Stimulated activated CD8-positive, alpha-beta memory T cell treated with anti-CD3 and anti-CD28 coated beads, Interleukin-12 subunit alpha, Interleukin-12 subunit beta, amount 100 ng/mL, for 4 hours (primary cell): ENCODE results near the gene TMEM150A.
A peak's percentile ranks its signal among the peaks of the same experiment; 100 is the strongest.
"Not testable (repeated sequence)": the region's sequence is repeated elsewhere in the genome, so short reads cannot be mapped to it uniquely, and the experiment has no call there.

Experiments used
- DNase-seq: peaks from one replicate; pipeline ENCODE4 v3.0.0-alpha.2; 2020; ENCODE audit warnings: low read depth

Gene TMEM150A

DNA sequence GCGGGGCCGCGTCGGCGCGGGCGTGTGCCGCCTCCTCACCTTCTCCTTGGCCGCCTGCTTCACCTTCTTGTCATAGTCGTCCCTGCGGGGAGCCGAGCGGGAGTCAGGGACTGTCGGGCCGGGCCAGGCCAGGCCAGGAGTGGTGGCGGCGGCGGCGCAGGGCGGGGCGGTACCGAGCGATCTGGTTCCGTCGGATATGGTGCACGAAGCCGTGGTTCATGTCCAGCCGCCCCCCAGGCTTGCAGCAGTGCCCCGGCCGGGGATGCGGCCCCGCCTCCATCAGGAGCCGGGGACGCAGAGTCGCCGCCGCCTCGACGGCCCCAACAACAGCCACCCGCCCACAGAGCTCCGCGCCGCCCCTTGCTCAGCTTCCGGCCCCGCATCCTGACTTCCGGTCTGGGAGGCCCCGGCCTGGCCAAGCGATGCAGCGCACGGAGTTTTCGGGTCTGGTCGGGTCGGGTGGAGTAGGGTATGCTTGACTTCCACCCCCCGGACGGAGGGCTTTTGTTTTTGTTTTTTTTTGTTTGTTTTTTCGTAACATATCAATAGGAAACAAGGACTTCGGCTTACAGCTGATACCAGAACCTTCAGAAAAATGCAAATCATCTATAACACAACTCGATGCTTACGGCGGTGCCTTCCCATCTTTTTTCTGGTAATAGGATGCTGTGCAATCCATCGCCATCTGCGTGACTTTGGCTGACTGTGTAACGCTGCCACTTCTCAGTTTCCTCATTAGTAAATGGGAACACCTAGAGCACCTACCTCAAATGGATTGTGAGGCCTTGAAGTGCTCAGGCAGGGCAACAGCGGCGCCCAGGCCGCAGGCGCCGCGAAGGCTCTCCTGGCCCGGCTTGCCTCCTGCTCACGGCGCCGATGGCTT lies 9.4 kb upstream of the TMEM150A start, which contains the start of gene C2orf68:
C2orf68 (minus strand) TSS at position 362 of the 883 bp plus-strand sequence; CDS start at position 280, 82 bp downstream.
- peak; percentile 70 for DNase-seq

DNA sequence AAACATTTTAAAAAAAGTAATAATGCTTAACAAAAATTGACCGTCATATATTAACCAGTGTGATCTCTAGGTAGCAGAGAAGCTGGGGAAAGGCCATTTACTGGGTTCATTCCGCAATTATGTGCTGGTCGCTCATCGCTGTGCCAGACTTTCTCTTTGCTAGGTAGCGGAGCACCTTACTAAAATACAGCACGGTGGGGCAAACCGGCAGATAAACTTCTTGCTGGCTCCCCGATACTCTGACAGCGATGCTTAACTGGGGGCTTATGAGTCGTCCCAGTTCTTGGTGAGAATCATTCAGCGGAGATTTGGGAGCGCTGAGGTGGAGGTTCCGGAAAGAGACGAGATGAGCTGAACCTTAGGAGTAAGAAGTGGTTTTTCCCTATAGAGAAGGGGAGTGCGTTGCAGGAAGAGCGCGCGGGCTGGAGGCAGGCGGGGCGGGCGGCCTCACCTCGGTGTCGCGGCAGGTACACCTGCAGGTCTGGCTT lies 8.8 kb upstream of the TMEM150A start:
- DNase-seq = no peak

DNA sequence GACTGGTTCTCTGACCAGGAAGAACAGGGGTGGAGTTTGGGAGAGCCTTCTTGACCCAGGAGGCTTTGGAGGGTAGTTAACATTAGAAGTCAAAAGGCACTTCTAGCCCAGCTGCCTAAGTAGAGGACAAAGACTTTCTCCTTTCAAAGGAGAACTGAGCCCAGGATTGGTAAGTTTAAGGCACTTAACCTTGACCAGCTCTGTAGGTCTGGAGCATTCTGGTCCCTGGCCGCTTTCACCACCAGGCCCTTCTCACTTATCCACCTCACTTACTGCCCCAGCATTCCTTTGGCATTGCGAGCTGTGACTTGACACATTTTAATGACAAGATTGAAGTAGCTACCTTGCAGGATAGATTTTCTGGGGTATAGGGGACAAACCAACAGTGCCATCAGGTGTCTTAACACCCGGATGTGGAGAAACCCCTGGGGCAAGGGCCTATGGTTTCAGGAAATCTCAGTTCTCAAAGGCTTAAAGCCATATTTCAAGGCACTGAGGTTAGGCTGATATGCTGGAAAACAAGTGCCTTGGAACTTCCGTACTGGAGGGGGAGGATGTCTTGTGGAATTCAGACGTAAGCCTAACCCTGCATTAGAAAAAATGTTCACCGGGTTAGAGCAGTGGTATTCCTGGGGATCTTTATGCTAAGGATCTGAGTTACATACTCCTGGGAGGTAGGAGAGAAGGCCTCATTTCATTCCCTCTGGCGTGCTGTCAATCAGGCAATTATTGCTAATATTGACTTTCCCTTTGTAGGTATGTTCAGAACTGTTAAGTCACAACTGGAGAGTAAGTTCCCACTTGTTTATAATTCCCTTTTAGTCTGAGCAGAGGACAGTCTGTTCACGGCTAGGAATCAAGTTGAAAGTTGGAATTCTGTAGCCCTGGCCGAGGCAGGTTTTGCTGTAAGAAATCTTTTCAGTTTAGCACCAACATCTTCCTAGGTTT lies 5.0 kb upstream of the TMEM150A start:
- no peak for DNase-seq

DNA sequence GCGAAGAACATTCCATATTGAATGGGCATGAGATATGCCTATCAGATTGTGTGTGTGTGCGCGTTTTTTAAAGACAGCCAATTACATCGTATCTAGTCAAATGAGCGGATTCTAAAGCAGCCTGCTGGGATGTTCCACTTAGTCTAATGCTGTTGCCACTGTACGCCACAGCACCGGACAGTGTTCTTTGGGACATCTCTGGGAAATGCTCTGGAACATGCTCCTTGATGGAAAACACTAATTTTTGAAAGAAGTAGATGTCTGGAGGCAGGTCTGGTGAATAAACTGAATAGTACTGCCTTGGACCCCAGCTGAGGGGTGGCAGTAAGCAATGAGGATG lies 3.6 kb upstream of the TMEM150A start:
- no peak for DNase-seq

DNA sequence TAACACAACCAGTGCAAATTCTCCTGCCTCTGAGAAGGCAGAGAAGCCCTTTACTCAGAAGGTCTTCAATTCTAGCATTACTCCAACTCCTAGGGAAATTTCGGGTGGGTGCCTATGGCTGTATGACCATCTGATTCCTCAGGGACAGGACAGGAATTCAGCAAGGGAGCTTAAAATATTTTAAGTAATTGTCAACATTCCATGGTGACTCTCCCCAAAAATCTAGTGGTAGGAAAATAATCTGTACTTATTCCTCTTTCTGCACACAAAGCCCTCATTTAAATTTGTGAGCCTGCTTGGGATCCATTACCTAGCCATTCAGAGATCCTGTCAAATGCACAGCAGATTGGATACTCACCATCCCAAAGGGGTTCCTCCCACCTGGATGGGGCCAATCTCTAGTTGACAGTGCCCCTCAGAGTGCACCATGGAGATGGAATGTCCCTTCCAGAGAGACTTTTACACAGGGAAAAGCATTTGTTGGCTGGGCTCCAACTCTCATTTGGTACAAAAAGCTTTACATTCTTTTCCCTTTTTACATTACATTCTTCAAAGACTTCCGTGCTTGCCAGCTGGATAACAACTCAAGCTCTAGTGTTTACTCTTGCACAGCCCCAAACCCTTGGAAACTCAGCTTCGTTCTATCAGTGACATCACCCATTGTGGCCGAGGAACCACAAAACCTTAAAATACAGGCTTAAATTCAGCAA lies 3.1 kb upstream of the TMEM150A start:
- no peak for DNase-seq

DNA sequence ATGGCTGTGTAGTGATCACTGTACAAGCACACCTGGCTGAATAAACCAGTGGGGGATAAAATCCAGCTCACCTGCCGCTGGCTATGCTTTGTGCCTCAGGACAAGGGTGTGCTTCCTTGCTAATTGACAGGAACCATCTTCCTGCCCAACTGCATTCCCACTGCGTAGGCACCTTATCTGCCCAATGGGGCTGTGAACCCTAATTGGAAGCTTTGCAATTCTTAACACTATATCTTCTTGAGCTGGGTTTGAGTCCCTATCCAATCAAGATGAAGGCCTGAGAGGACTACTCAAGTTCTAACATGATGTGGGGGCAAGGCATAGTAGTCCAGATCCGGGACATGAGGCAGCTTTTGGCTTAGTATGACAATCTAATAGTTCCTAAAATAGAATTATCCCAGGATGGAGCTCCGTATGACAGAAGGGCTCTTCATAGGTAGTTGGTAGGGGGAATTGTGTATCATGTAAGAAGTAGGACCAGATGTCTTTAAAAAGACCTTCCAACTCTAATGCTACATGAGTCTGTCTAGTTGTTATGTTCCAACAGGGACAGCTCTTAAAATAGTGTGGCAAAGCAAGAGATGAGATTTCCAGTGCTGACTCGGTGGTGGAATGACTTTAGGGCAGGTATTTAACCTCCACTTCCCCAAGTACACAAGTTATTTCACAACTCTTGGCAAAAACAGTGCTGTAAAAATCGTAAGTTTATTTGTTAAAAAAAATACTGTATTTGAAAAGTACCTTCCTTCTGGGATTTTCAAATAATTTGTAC lies 2.3 kb upstream of the TMEM150A start:
- DNase-seq = no peak

DNA sequence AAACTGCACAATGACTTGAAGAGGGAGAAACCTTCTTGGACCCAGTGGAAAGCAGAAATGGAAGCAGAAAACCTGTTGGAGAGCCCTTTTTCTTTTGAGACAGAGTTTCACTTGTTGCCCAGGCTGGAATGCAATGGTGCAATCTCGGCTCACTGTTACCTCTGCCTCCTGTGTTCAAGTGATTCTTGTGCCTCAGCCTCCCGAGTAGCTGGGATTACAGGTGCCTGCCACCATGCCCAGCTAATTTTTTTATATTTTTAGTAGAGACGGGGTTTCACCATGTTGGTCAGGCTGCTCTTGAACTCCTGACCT lies 1.6 kb upstream of the TMEM150A start:
- not testable (repeated sequence) for DNase-seq

DNA sequence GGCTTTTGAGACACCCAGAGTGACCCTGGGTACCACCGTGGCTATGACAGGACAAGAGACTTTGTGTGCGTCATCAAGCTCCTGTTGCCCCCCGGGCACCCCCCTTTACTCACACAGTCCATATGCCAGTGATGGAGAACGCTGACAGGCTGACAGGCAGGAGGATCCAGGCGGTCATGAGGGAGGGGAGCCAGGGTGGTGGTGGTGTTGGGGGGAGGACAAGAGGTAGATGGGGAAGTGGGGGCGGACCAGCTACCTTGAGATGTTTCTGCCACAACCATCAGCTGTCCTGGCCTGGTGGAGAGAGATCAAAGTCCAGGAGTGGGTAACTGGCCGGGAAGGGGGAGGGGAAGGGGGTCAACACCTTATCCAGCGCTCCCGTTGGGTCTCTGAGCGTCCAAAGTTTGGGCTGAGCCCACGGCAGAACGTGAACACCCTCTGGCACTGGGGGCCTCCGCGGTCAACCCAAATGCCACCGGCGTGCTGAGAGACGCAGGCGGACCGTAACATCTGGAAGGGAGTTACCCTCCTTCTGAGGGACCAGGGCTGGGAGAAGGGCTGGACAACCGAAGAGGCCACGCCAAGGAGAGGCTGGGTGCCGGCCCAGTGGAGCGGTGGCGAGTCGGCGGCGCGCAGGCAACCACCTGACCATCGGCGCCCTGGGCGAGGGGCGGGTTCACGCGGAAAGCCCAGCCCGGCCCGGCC lies 575 bp downstream of the TMEM150A start:
- no peak for DNase-seq

DNA sequence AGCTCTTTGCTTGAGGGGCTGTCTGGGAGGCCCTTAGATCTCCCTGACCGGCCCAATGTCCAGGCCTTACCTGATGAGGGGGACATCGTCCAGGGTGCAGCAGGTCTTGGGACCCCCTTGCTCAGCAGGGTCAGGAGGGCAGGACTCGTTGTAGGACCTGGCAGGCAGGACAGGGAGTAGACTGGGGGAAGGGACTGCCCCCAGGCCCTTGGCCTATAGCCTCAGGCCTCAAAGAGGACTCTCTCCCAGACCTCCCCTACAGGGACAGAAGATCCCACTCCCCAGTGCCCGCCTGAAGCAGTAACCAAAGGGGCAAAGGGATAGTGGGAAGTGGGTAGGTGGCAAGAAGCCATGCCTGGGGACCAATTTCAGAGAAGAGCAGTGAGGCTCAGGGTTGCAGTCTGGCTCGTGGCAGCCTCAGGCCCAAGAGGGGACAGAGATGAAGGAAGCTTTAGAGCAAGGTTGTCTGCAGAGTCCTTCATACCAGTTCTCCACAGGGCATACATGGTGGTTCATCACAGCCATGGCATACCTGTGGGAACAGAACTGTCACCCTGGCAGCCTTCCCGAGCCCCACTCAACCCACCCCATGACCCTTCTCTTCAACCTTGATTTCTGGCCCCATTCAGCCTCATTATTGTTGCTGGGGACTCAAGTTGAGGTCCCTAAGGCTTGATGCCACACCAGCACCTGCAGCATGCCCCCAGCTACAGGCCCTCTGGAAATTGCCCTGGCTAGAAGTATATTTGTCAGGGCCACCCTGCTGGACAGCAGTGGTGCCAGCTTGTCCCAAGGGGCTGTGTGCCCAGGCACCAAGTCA lies 1.3 kb downstream of the TMEM150A start:
- no peak for DNase-seq

DNA sequence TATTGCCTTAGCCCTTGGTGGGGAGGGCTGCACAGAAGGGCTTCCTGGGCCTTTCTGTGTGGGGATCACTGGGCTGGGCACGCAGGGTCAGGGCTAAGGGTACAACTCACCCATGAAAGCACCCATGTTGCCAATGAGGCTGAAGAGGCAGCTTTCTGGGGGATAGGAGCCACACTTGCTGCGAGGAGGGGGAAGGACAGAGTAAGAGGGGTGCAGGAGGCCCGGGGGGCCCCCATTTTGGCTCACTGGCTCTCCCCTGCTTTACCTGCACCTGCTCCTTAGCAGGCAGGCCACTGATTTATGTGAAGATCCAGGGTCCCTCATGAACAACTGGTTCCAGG lies 2.3 kb downstream of the TMEM150A start:
- DNase-seq = no peak

DNA sequence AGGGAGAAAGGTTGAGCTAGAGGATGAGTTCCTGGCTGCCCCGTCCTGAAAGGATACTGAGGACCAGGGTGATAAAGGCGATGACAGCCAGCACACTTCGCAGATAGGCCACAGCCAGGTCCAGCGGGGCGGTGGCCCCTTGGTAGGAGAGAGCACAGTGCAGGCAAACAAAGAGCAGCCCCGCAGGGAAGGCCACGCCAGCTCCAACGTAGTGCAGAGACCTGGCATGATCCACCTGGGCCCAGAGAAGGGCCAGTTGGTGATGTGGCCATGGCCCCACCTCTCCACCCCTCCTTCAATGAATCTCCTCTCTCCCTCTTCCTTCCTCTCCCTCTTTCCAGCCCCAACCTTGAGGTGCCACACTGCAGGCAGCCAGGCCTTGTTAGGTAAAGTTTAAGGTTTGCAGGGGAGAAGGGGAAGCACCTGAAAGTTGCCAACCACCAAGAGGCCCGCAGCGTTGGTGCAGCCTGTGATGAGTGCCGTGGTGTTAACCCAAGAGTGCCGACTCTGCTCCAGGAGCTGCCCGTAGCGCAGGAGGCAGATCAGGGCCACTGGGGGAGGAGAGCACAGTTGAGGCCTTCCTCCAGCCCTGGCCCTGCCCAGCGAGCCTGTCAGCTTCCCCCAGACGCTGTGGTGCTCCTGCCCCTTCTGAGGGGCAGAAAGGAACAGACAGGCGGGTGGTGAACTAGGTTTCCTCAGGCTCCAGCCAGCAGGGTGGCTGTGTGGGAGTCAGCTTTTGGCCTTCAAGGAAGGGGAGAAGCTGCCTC lies 2.8 kb downstream of the TMEM150A start:
- DNase-seq = no peak

DNA sequence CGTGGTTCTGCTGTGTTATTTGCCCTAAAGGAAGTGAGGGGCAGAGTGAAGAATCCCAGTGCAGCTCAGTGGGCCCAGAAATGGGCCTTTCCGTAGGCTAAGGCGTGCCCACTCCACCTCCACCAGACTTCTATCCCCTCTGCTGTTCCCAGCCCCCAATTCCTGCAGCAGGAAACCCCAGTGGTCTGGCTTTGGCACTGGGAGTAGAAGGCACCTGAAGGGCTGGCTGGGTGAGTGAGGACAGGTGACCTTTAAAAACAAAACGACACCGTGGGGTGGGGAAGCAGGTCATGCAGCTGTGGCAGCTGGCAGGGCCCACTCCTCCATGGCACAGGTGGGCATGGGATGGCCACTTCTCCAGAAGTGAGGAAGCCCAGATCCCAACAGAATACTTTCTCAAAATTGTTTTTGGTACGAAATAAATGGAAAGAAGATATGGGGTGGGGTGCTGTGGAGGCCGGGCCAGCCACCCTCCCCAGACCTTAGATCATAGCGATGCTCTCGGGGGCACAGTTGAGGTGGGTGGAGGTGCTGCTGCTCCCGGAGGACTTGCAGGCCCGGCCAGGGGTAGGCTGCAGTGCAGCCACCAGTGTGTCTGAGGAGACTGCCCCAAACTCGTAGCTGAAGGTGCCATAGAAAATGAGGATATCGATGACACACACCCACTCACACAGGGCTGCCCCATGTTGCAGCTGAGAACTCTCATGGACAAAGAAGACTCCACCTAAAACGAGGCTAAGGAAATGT lies 3.7 kb downstream of the TMEM150A start:
- DNase-seq = no peak

DNA sequence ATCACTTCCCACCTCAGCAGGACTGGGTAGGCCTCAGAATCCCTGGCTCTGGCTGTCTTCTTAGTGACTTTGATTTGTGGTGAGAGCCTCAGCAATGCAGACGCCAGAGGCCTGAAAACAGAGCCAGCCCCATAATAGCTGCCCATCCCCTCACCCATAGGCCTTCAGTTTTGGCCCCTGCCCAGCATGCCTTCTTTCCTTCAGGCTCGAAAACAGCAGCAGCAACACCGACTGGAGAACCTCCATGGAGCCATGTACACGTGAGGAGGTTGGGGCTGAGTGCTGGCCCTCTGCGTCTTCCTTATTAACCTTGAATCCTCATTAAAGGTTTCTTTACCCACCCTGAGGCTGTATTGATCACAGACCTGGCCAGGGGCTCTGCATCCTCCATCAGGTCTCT lies 5.3 kb downstream of the TMEM150A start:
- no peak for DNase-seq

DNA sequence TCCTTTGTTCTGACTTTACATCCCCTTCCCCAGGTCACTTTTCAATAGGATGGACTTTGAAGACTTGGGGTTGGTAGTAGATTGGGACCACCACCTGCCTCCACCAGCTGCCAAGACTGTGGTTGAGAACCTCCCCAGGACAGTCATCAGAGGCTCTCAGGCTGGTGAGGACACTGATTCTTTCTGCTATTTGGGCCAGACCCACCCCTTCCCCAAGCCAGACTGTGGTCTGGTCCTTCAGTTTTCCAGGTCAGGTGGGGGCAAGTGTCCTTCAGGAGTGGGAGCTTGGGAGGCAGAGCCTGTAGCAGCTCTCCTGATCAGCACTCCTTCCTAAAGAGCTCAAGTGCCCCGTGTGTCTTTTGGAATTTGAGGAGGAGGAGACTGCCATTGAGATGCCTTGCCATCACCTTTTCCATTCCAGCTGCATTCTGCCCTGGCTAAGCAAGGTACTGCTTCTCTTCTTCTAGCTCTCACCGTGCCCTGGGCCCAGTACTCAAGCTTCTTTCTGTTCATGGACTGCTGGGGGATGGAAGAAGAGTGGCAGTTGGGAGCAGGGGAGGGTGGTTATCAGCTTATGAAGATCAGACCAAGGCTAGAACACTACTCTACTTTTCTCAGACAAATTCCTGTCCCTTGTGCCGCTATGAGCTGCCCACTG lies 5.9 kb downstream of the TMEM150A start:
- no peak for DNase-seq

DNA sequence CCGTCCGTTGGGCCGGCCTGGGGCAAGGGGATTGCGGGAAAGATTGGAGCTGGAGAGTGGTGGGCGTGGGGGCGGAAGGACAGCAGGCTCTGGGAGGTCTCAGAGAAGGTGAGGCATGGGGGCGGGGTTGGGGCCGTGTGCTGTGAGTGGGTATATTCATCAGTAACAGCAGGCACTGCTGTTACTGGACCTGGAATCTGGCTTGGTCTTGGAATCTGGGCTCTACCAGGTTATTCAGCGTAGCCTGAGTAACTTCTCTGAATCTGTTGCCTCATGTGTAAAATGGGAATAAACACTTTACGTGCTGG lies 6.5 kb downstream of the TMEM150A start:
- no peak for DNase-seq

DNA sequence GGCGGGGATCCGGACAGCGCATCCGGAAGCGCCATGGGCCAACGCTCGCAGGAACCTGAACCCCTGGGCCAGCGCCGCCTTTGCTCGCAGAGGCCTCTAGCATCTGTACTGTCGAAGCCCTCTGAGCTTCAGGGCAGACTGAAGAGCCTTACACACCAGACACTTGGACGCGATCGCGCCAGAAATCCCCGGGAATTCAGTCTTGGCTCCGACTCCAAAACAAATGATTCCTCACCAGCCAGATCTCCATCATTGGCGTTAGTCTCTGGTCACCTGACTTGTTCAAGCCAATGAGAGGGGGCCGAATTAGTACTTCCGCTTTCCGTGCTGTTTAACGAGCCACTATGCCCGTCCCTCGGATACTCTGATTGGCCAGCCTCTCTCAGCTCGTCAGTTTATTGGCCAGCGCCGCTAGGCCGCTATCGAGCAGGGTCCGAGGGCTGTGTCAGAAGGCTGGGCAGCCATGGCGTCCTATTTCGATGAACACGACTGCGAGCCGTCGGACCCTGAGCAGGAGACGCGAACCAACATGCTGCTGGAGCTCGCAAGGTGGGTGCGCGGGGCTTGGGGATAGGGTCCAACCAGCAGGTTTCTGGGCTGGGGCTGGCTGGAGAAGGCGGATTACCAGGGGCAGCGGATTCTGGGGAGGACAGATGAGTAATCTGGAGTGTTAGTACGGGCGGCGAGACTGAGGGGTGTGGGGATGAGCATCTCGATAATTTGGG lies 7.0 kb downstream of the TMEM150A start, which contains the start of gene RNF181:
RNF181 (plus strand) TSS at position 445 of the 725 bp plus-strand sequence; CDS start at position 464, 19 bp downstream.
- DNase-seq = peak; percentile 75

DNA sequence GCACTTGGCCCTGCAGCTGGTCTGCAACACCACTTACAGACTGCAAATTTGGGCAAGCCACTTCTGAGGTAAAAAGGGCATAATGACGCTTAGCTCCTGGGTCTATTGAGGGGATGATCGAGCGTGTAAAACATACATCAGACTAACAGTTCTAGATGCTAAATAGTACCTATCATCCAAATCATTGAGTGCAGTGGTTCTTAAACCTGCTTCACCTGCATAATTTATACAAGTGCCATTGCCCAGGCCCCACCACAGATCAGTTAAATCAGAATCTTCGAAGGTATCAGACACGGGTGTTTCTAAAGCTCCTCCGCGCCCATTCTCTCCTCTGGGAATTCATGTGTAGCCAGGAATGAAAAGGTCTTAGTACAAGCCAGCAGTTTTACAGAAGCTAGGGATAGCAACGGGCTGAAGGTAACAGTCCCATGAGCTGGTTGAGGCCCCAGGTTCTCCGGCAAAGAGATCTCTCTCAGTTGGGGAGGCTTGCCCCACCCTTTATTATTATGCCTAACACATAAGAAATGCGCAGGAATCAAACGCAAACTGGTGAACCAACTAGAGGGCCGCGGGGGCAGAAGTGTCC lies 7.7 kb downstream of the TMEM150A start:
- DNase-seq = no peak
